Mammary epithelial cell (primary cell): Measurements from ENCODE around the gene EEPD1.

ENCODE experiments used
- CTCF ChIP-seq, 2 donors: IDR thresholded peaks in 1 of 2; conservative IDR thresholded peaks in 1 of 2; 2 replicates each; pipeline ENCODE4 v1.5.1; 2011 to 2012; ENCODE audit warnings: inconsistent platforms in 2 of 2, low read length in 2 of 2, mild to moderate bottlenecking in 2 of 2, control low read depth in 1 of 2, low read depth in 1 of 2; ENCODE audit not compliant: insufficient read depth in 1 of 2; ENCODE audit errors: extremely low read depth in 1 of 2
- EZH2 ChIP-seq: IDR thresholded peaks from 2 replicates; pipeline ENCODE4 v1.6.1; 2012; ENCODE audit warnings: low read length, inconsistent platforms, borderline replicate concordance

- no peak for TF ChIP-seq CTCF (conservative IDR thresholded peaks at IDR 0.05 in 1 of 2, IDR thresholded peaks at IDR 0.05 in 1 of 2; ENCODE audit: extremely low read depth in 1 of 2, insufficient read depth in 1 of 2, low read depth in 1 of 2, low read length in 2 of 2)
- TF ChIP-seq EZH2, result no peak
Measured at GRCh38 chr7:36118344-36118743, 34.7 kb upstream of the EEPD1 start.
